ENCODE data around the gene SNX9. TPM values are rescaled to one million over a fixed set of nuclear protein-coding genes. Genes with fewer than 3 reads are reported as not detected.

The SNX9 gene
- total and polyA plus RNA-seq, 2 of the 8 experiments (the other 6 are each of a cell fraction or from before 2014, with no cell fraction given) = 11.8 to 23.2 TPM

- TF ChIP-seq CBX8 (IDR thresholded peaks at IDR 0.05; ENCODE audit: borderline replicate concordance, low read depth, low read length) (no peak), TBP (IDR thresholded peaks at IDR 0.05; ENCODE audit: low read depth, low read length) (no peak), KDM5A (IDR thresholded peaks at IDR 0.05; ENCODE audit: low read length) (no peak)
Observed at GRCh38 chr6:157865249-157865648, 42.2 kb downstream of the SNX9 start (continued).

All from H1 (cell line).